GM10248 (cell line): ENCODE data around the gene WASF1.
A peak's percentile ranks its signal among the peaks of the same experiment; 100 is the strongest.

Experiments used
- CTCF ChIA-PET: fragments of 300-600 bp; sonication (Branson Sonifier 250); formaldehyde crosslinking; extraction: SDS; loops from one replicate; lab custom pipeline; 2021; ENCODE audit warnings: antibody characterized with exemption; lab: Yijun Ruan, JAX
- POLR2A ChIA-PET: fragments of 350-650 bp; sonication (Branson Sonifier 250); formaldehyde crosslinking; extraction: SDS; loops from one replicate; lab custom pipeline; 2020; ENCODE audit warnings: antibody characterized with exemption; lab: Yijun Ruan, JAX
- DNase-seq: peaks from one replicate; pipeline ENCODE4 v3.0.0; 2012; ENCODE audit errors: extremely low spot score
- TF ChIP-seq, protein P1 (sequence below): IDR thresholded peaks from 2 replicates; pipeline ENCODE4 v1.5.1; 2012; ENCODE audit warnings: mild to moderate bottlenecking, low read depth; ENCODE audit errors: extremely low read depth, missing control alignments, control extremely low read depth

The WASF1 gene

GRCh38 chr6:110180228-110181008 is 948 bp upstream of the WASF1 start, which contains the start of gene CDC40:
CDC40 (plus strand) TSS chr6:110180427; CDS start chr6:110180445, 18 bp downstream.
- TF ChIP-seq, protein P1, sequence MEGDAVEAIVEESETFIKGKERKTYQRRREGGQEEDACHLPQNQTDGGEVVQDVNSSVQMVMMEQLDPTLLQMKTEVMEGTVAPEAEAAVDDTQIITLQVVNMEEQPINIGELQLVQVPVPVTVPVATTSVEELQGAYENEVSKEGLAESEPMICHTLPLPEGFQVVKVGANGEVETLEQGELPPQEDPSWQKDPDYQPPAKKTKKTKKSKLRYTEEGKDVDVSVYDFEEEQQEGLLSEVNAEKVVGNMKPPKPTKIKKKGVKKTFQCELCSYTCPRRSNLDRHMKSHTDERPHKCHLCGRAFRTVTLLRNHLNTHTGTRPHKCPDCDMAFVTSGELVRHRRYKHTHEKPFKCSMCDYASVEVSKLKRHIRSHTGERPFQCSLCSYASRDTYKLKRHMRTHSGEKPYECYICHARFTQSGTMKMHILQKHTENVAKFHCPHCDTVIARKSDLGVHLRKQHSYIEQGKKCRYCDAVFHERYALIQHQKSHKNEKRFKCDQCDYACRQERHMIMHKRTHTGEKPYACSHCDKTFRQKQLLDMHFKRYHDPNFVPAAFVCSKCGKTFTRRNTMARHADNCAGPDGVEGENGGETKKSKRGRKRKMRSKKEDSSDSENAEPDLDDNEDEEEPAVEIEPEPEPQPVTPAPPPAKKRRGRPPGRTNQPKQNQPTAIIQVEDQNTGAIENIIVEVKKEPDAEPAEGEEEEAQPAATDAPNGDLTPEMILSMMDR = no peak
- CTCF ChIA-PET = interaction anchor here (1.0 to 1.9 kb wide), 6 partner anchors 8 to 211 kb away, joined by 3 to 9 read pairs (median 4); no protein-coding TSS in a partner anchor
- DNase-seq = peak; percentile 67
- POLR2A ChIA-PET = no interaction called here

- TF ChIP-seq, protein P1 = peak; percentile 76
- ChIA-PET POLR2A (no interaction called here), CTCF (interaction anchor here (0.6 to 2.2 kb wide), 10 partner anchors 9 to 212 kb away, joined by 3 to 23 read pairs (median 3); no protein-coding TSS in a partner anchor)
- DNase-seq = peak; percentile 45
Measured at GRCh38 chr6:110178626-110179405, 654 bp downstream of the WASF1 start.

DNA sequence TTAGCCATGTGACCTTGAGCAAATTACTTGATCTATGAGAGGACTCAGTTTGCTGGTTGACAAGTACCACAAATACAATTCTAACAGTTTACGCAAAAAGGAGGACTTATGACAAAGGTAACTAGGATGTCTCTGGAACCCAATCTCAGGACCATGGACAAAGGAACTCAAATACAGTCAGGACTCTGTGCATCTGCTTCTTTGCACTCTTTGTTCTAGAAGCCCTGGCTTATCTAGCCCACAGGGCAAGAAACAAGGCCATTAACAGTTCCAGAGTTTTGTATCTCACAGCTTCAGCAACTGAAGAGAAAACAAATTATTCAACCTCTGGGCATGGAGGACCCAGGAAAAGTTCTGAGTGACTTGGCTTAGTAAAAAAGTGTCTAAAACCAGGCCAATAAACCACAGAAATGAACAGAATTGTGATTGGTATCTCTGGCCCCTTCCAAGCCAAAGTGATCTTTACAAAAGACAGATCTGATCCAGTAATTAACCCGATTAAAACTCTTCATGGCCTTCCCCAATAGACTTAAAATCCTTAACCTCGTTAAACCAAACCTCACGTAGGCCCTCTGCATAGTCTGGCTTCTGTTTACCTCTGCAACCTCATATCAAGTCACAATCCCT is 5.9 kb downstream of the WASF1 start:
- TF ChIP-seq, protein P1 = no peak
- DNase-seq = no peak
- ChIA-PET POLR2A (no interaction called here), CTCF (interaction anchor here (1.5 to 1.9 kb wide), 2 partner anchors 12 to 134 kb away, joined by 4 to 6 read pairs; no protein-coding TSS in a partner anchor)

DNA sequence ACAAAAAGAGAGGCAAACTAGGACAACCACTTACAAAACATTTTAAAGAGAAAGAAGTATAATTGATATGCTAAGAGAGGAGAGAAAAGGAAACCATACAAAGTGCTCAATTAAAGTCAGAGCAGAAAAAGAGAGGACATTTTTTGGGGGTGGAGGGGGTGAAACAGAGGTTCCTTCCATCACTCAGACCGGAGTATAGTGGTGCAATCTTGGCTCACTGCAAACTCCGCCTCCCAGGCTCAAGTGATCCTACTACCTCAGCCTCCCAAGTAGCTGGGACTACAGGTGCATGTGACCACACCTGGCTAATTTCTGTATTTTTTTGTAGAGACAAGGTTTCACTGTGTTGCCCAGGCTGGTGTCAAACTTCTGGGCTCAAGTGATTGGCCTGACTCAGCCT is 9.4 kb downstream of the WASF1 start:
- ChIA-PET CTCF (interaction anchor here (0.6 kb wide), 1 partner anchor 8 kb away, joined by 3 read pairs; no protein-coding TSS in a partner anchor), POLR2A (no interaction called here)
- DNase-seq = no peak
- TF ChIP-seq, protein P1 = no peak

DNA sequence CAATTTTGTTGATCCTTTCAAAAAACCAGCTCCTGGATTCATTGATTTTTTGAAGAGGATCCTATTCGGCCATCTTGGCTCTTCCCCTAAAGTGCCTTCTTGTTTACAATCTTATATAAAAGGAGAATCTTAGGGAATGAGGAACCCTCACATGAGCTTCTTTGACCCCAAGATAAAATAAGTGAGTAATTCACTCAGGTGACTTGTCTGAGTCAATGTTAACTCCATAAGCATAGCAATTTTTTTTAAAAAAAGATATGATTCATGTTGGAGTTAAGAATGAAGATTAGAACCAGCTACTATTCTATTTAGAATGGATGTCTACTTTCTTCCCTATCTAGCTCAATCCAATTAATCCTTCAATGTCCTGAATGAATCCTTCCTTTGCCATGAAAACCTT is 21.0 kb downstream of the WASF1 start:
- TF ChIP-seq, protein P1 = no peak
- ChIA-PET POLR2A (no interaction called here), CTCF (no interaction called here)

DNA sequence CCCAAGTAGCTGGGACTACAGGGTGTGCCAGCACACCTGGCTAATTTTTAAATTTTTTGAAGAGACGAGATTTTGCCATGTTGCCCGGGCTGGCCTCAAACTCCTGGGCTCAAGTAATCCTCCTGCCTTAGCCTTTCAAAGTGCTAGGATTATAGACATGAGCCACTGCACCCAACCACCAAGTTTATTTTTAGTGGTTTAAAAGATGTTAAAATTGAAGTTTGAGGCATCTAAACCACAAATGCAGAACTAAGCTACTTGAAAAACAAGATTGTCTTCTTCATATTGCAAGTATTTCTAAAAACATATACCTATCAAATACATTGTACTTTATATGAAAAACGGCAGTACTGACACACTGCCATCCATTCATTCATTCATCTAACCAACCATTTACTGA is 31.6 kb downstream of the WASF1 start:
- TF ChIP-seq, protein P1 = no peak
- POLR2A ChIA-PET = no interaction called here
- DNase-seq = no peak
- CTCF ChIA-PET = no interaction called here

More for the DNA sequence above, 21.0 kb downstream of the WASF1 start:
- DNase-seq = no peak
